Psoas muscle (tissue), 8 donors: Measurements from ENCODE around the gene CYP3A5. TPM values are rescaled to one million over a fixed set of nuclear protein-coding genes. Genes with fewer than 3 reads are reported as not detected.
"Not testable (repeated sequence)": the region's sequence is repeated elsewhere in the genome, so short reads cannot be mapped to it uniquely, and the experiment has no call there.

ENCODE experiments used
- ATAC-seq, 4 donors: fragments of 200-7000 bp; cut with Tn5 transposase; one replicate each; pipeline ENCODE4 v1.9.1; 2020; ENCODE audit warnings: moderate library complexity in 3 of 4, mild to moderate bottlenecking in 2 of 4
- DNase-seq, 2 donors: peaks; one replicate each; pipeline ENCODE4 v3.0.0-alpha.2; 2020
- H3K27ac ChIP-seq: fragments of 200-600 bp; one replicate; pipeline ENCODE4 v1.8.0; 2022
- H3K27me3 ChIP-seq, 3 donors: fragments of 200-600 bp in 1 of 3; one replicate each; pipeline versions ENCODE4 v1.6.1 to v1.8.0; 2013 to 2022; ENCODE audit warnings: low read length in 2 of 3, mild to moderate bottlenecking in 2 of 3, moderate library complexity in 1 of 3; ENCODE audit not compliant: insufficient read depth in 3 of 3
- H3K36me3 ChIP-seq, 2 donors: fragments of 200-600 bp in 1 of 2; one replicate each; pipeline versions ENCODE4 v1.6.1 to v1.8.0; 2013 to 2022; ENCODE audit warnings: low read depth in 1 of 2, mild to moderate bottlenecking in 1 of 2, moderate library complexity in 1 of 2; ENCODE audit not compliant: insufficient read depth in 1 of 2
- H3K4me1 ChIP-seq: fragments of 200-600 bp; one replicate; pipeline ENCODE4 v1.8.0; 2022
- H3K4me3 ChIP-seq: fragments of 200-600 bp; one replicate; pipeline ENCODE4 v1.8.0; 2022; ENCODE audit warnings: mild to moderate bottlenecking
- H3K9me3 ChIP-seq: fragments of 200-600 bp; one replicate; pipeline ENCODE4 v1.8.0; 2022
- CTCF ChIP-seq: fragments of 200-600 bp; IDR thresholded peaks from one replicate; pipeline ENCODE4 v1.8.0; 2022; ENCODE audit warnings: antibody characterized with exemption
- WGBS, 3 donors: extraction: QIAGEN DNeasy Blood & Tissue Kit; methylation state at CpG; one replicate each; pipeline versions ENCODE4 v1.1.6 to v1.1.7; 2013; 5-methylcytosine and 5-hydroxymethylcytosine counted together
- intact Hi-C, 2 donors: fragments of 100-400 bp; cut with DNase I; formaldehyde crosslinking; loops; one replicate each; pipeline versions ENCODE4 v1.11.0 to v1.14.2; 2022
- polyA plus RNA-seq, 3 donors: library from polyadenylated mRNA; stranded (reverse); fragments of 200-250 nt; gene quantifications; one replicate each; pipeline ENCODE4 v1.2.3, GENCODE V29; 2013
- total RNA-seq, 4 donors: library from RNA; stranded (reverse); fragmentation: NEBNext Ultra II Directional in 2 of 4; extraction: Animal tissue kit (Norgen Biotek cat#: 25700) in 2 of 4; gene quantifications; one replicate each; pipeline versions ENCODE4 v1.2.1 to v1.2.4, GENCODE V29; 2021 to 2023
- donor health status: healthy with polysubstance abuse.
- donor health status: DM: no; HTN: no; CAD: no; lungs with moderate emphysema.
- donor health status: Bipolar disorder and iron deficiency.
- donor health status: healthy.
- donor health status: DM: yes; HTN: yes; CAD: no.
- donor health status: DM: no; HTN: no; CAD: no.
- donor health status: DM: no; HTN: no; CAD: no.
- donor health status: DM: yes; HTN: yes; CAD: no.

Gene CYP3A5
- total and polyA plus RNA-seq, 7 donors = 0.12 to 2.4 (median 0.32) TPM

DNA sequence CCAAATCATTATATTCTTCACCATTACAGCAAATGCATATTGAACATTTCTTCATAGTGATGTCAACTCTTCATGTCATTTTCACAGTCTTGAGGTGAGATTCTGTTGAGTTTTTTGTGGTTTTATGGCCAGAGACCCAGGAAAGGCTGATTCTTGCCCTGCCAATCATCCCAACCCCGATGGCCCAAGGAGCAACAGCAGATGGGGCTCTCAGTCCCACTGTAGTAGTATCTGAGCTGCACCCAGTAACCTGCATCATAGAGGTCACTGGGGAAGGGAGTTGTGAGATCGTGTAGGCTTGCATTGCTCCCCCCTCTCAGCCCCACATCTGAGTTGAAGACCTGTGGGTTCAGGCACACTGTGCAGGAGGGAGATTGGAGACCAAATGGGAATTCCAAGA is 36.3 kb downstream of the CYP3A5 start:
- 80 to 86% (median 82%) methylated on average over 2 of the region's 2 CpGs for WGBS, 3 donors
- no peaks in the 10 kb centered on the region for H3K27me3 ChIP-seq
- DNase-seq (no peak), ATAC-seq (no peak)
- intact Hi-C loops = no loop called here
- H3K9me3 ChIP-seq = no peaks in the 10 kb centered on the region
- H3K27ac ChIP-seq = no peak overlapping the region
- no peak overlapping the region for H3K4me3 ChIP-seq
- no peak for TF ChIP-seq CTCF
- H3K36me3 ChIP-seq = peaks cover 2 to 18% of the 10 kb centered on the region in 2 donors
- no peaks in the 10 kb centered on the region for H3K4me1 ChIP-seq

DNA sequence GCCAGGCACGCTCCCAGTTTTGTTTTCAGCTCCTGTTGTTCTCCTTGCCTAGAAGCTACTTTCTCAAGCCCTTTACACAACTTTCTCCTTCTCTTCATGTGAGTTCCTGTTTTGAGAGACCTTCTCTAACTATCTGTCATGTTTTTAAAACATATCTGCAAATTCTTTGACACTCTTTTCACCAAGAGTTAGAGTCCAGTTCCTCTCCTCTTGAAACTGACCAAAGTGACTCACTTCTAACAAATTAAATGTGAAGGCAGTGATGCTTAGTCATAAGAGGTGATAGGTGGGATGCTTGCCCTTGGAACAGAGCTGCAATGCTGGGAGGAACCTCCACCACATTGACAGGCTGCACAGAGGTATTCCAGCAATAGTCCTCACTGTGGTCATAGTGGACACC is 37.8 kb downstream of the CYP3A5 start:
- Histone ChIP-seq H3K9me3 (no peaks in the 10 kb centered on the region), H3K4me3 (no peak overlapping the region), H3K27me3 (no peaks in the 10 kb centered on the region), H3K4me1 (no peaks in the 10 kb centered on the region), H3K27ac (no peak overlapping the region), H3K36me3 (peaks cover 2 to 25% of the 10 kb centered on the region in 2 donors)
- 90 to 100% (median 96%) methylated on average over 1 of the region's 1 CpG for WGBS, 3 donors
- DNase-seq (no peak), ATAC-seq (no peak)
- no peak for TF ChIP-seq CTCF
- intact Hi-C loops = no loop called here

DNA sequence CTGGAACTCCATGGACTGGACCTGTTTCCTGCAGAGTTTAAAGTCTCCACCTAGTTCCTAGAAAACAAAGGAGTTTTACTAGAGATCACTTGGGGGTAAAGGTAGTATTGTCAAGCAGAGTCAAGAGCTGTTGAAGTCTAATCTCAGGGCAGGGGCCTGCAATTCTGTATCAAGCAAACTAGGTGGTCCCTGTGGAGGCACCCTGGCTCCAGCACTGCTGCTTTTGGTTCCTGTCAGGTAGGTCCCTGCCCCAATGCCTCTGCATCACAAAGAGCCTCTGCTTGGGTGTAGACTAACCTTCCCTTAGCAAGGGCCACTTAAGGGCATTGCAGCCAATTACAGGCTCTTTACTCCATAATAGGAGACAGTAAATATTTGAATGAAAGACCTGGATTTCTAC is 40.5 kb downstream of the CYP3A5 start:
- no peaks in the 10 kb centered on the region for H3K9me3 ChIP-seq
- ATAC-seq (no peak), DNase-seq (no peak)
- intact Hi-C loops = loop anchor here in 1 of 2 donors (10.0 kb wide), 2 partner anchors 196 to 276 kb away; partner anchors contain the start of gene TRIM4
- peaks cover 5 to 25% of the 10 kb centered on the region in 2 donors for H3K36me3 ChIP-seq
- H3K27me3 ChIP-seq = no peaks in the 10 kb centered on the region
- no peak for TF ChIP-seq CTCF
- H3K4me1 ChIP-seq = no peaks in the 10 kb centered on the region
- no peak overlapping the region for H3K27ac ChIP-seq
- no peak overlapping the region for H3K4me3 ChIP-seq

GRCh38 chr7:99638731-99639130 is 41.1 kb downstream of the CYP3A5 start:
- no peak for TF ChIP-seq CTCF
- Histone ChIP-seq H3K36me3 (peaks cover 5 to 25% of the 10 kb centered on the region in 2 donors), H3K4me3 (no peak overlapping the region), H3K27me3 (no peaks in the 10 kb centered on the region), H3K9me3 (no peaks in the 10 kb centered on the region), H3K4me1 (no peaks in the 10 kb centered on the region), H3K27ac (no peak overlapping the region)
- ATAC-seq (no peak), DNase-seq (no peak)
- intact Hi-C loops = loop anchor here in 1 of 2 donors (10.0 kb wide), 2 partner anchors 196 to 276 kb away; partner anchors contain the start of gene TRIM4
- WGBS, 3 donors = 94 to 95% (median 95%) methylated on average over 23 of the region's 23 CpGs

DNA sequence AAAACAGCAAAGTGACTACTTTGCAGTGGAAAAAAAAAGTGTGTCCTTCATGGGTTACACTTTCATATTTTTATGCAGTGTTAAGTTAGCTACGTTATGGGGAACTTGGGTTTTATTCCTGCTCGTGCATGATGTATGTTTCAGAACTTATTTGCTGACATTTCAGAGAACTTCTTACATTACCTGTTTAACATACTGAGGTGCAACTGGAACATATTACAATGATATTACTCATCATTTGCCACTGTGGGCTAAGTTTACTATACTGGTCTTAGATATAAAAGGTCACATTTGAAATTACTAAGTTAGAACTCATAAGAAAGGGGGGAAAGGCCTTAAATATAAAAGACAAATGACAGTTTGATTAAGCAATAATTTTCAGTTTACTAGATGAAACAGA is 42.4 kb downstream of the CYP3A5 start:
- not testable (repeated sequence) for H3K4me3 ChIP-seq, H3K4me1 ChIP-seq, DNase-seq, ATAC-seq, H3K27me3 ChIP-seq, H3K27ac ChIP-seq, H3K9me3 ChIP-seq
- peaks cover 5 to 34% of the 10 kb centered on the region in 2 donors for H3K36me3 ChIP-seq
- intact Hi-C loops = loop anchor here in 1 of 2 donors (10.0 kb wide), 2 partner anchors 197 to 277 kb away; partner anchors contain the start of gene TRIM4
- 82 to 86% (median 84%) methylated on average over 2 of the region's 2 CpGs for WGBS, 3 donors
